Left ventricle myocardium inferior (tissue), 1 donor: ENCODE measurements around the gene CSHL1. TPM values are rescaled to one million over a fixed set of nuclear protein-coding genes. Genes with fewer than 3 reads are reported as not detected.

Experiments
- DNase-seq: peaks from one replicate; pipeline ENCODE4 v3.0.0-alpha.2; 2020
- H3K27ac ChIP-seq: fragments of 200-600 bp; replicated peaks from 2 replicates; pipeline ENCODE4 v1.8.0; 2021
- H3K27me3 ChIP-seq: fragments of 200-600 bp; 2 replicates; pipeline ENCODE4 v1.8.0; 2021; ENCODE audit warnings: low read depth
- H3K36me3 ChIP-seq: fragments of 200-600 bp; 2 replicates; pipeline ENCODE4 v1.8.0; 2021
- H3K4me1 ChIP-seq: fragments of 200-600 bp; 2 replicates; pipeline ENCODE4 v1.8.0; 2021
- H3K4me3 ChIP-seq: fragments of 200-600 bp; 2 replicates; pipeline ENCODE4 v1.8.0; 2021; ENCODE audit warnings: mild to moderate bottlenecking, moderate library complexity
- H3K9me3 ChIP-seq: fragments of 200-600 bp; replicated peaks from 2 replicates; pipeline ENCODE4 v1.8.0; 2021
- intact Hi-C: fragments of 100-400 bp; cut with micrococcal nuclease; formaldehyde crosslinking; loops from one replicate; pipeline ENCODE4 v1.11.0; 2022
- long read RNA-seq: library from polyadenylated mRNA; unstranded; transcript quantifications from one replicate; pipeline ENCODE4 v2.0.0, GENCODE V29; 2021
- total RNA-seq: library from RNA; stranded (reverse); fragmentation: NEBNext Ultra II Directional; extraction: Animal tissue kit (Norgen Biotek cat#: 25700); gene quantifications from one replicate; pipeline ENCODE4 v1.2.1, GENCODE V29; 2021
- TF ChIP-seq, protein P1 (sequence below): fragments of 200-600 bp; IDR thresholded peaks from 2 replicates; pipeline ENCODE4 v1.8.0; 2021; ENCODE audit warnings: antibody characterized with exemption, mild to moderate bottlenecking, borderline replicate concordance
- donor health status: DM: no; HTN: yes; CAD: no; lungs with severe emphysema.

The CSHL1 gene
- not detected for total RNA-seq
- long read RNA-seq = 0 reads

DNA sequence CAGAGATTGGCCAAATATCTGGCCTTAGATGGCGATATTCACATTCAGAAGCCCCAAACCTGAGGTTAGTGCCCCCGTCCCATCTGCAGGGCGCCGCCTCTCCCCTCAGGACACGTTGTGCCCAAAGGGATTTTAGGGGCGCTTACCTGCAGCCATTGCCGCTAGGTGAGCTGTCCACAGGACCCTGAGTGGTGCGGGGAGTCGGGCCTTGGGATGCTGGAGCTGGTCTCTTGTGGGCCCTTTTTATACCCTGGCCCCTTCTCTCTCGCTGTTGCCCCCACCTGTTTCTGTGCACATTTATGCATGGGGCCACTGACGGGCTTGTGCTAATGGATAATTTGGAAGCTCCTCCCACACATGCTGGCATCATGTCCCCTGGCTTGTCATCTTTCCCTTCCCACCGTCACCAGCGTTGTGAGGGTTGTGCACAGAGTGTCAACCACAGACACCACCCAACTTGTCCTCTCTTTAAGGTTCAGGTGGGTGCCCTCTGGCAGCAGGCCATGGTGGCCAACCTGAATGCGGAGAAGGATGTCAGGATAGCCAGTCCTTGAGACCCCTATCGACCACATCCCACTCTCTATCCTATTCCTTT, at the start of gene CSHL1:
TSS of gene CSHL1 (minus strand) at position 218 of the 595 bp plus-strand sequence. CDS start at position 156, 62 bp downstream.
- Histone ChIP-seq H3K27me3 (peaks cover 24% of the 10 kb centered on the region), H3K36me3 (no peaks in the 10 kb centered on the region), H3K27ac (no peak within 1 kb of the TSS), H3K9me3 (no peaks in the 10 kb centered on the region), H3K4me3 (no peak within 1 kb of the TSS), H3K4me1 (no peaks in the 10 kb centered on the region)
- DNase-seq = no peak
- TF ChIP-seq, protein P1, sequence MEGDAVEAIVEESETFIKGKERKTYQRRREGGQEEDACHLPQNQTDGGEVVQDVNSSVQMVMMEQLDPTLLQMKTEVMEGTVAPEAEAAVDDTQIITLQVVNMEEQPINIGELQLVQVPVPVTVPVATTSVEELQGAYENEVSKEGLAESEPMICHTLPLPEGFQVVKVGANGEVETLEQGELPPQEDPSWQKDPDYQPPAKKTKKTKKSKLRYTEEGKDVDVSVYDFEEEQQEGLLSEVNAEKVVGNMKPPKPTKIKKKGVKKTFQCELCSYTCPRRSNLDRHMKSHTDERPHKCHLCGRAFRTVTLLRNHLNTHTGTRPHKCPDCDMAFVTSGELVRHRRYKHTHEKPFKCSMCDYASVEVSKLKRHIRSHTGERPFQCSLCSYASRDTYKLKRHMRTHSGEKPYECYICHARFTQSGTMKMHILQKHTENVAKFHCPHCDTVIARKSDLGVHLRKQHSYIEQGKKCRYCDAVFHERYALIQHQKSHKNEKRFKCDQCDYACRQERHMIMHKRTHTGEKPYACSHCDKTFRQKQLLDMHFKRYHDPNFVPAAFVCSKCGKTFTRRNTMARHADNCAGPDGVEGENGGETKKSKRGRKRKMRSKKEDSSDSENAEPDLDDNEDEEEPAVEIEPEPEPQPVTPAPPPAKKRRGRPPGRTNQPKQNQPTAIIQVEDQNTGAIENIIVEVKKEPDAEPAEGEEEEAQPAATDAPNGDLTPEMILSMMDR = no peak
- intact Hi-C loops = loop anchor here (10.0 kb wide), 1 partner anchor 114 kb away; the partner anchor contains the start of gene ICAM2

DNA sequence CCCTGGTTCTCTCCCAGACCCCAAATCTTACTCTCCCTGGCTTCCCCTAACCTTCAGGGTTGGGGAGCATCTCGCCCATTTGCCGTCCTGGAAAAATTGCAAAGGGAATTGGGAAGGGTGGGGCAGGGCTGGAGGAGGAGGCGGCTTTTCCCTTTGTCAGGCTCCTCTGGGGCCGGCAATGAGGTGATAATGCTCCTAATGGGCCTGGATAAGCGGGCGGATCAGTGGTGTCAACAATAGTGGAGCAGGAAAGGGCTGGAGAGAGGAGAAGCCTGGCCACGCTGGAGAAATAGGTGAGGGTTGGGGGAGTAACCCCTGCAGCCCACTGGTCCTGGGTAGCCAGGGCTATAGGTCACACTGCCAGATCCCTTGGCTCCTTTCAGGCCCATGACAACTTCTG, 49.4 kb upstream of the CSHL1 start:
- intact Hi-C loops = no loop called here
- no peak for DNase-seq
- no peak overlapping the region for H3K4me3 ChIP-seq
- H3K36me3 ChIP-seq = no peaks in the 10 kb centered on the region
- H3K4me1 ChIP-seq = peaks cover 51% of the 10 kb centered on the region
- H3K27me3 ChIP-seq = no peaks in the 10 kb centered on the region
- TF ChIP-seq, protein P1 = no peak
- H3K27ac ChIP-seq = peak overlapping the region; percentile 56
- H3K9me3 ChIP-seq = no peaks in the 10 kb centered on the region

DNA sequence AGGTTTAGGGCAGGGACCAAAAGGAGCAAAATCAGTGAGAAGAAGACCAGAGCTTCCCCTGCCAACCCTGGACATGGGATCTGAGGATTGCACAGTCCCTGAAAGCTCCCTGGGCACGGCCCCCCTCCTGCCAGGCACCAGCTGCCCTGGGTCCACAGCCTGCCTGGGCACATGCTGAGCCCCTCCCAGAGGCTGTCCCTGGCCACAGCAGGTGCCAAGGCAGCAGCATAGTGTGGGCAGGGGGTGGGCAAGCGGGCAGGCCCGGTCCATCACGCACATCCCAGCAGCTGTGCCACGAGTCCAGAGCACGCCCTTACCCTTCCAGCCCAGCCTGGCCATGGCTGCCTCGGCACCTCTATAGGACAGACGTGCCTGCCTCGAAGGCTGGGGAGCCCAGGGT, 48.9 kb upstream of the CSHL1 start:
- no peaks in the 10 kb centered on the region for H3K9me3 ChIP-seq
- DNase-seq = no peak
- peak overlapping the region; percentile 2 for H3K4me3 ChIP-seq
- H3K27ac ChIP-seq = peak overlapping the region; percentile 56
- intact Hi-C loops = no loop called here
- peaks cover 51% of the 10 kb centered on the region for H3K4me1 ChIP-seq
- TF ChIP-seq, protein P1 = no peak
- no peaks in the 10 kb centered on the region for H3K36me3 ChIP-seq
- H3K27me3 ChIP-seq = no peaks in the 10 kb centered on the region

DNA sequence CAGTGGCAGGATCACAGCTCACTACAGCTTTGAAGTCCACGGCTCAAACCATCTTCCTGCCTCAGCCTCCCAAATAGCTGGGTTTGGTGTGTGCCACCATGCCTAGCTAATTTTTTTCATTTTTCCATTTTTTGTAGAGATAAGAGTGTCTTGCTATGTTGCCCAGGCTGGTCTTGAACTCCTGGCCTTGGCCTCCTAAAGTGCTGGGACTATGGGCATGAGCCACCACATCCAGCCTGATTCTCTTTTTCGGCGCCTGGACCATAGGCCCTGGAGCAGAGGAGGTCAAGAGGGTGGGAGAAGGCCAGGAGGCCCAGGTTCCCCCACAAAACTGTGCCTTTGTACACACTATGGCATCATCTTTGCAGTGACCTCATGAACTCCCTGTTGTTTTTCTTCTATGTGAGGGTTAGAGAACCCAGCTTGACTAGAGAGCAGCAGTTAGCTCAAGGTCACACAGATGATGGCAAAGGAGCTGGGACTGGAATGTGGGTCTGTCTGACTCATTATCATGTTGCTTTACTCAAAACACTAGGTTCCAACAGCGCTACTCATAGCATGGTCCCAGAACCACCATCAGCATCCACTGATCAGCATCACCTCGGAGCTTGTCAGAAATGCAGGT, 45.4 kb upstream of the CSHL1 start:
- no peaks in the 10 kb centered on the region for H3K9me3 ChIP-seq
- no peak for DNase-seq
- intact Hi-C loops = no loop called here
- H3K27me3 ChIP-seq = no peaks in the 10 kb centered on the region
- H3K36me3 ChIP-seq = no peaks in the 10 kb centered on the region
- H3K27ac ChIP-seq = no peak overlapping the region
- H3K4me1 ChIP-seq = peaks cover 33% of the 10 kb centered on the region
- TF ChIP-seq, protein P1 = no peak
- no peak overlapping the region for H3K4me3 ChIP-seq

DNA sequence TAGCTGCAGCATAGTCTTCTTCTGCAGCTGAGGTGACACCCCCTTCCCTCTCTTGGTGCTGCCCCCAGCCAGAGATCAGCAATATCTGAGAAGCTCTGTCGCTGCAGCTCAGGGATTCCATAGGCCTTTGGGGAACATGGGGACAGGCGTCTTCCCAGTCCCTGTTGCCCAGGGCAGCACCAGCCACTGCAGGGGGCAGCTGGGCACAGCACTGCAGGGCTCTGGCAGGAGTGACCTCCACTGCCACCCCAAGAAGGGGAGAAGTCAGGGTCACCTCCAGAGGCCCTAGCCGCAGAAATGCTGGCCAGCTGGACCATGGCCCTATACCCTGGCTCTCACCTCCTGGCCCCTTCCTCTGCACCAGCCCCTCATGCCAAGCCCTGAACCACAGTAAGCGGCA, 44.7 kb upstream of the CSHL1 start:
- peaks cover 27% of the 10 kb centered on the region for H3K4me1 ChIP-seq
- DNase-seq = no peak
- H3K36me3 ChIP-seq = no peaks in the 10 kb centered on the region
- H3K27me3 ChIP-seq = no peaks in the 10 kb centered on the region
- TF ChIP-seq, protein P1 = no peak
- H3K27ac ChIP-seq = no peak overlapping the region
- intact Hi-C loops = no loop called here
- H3K4me3 ChIP-seq = no peak overlapping the region
- H3K9me3 ChIP-seq = no peaks in the 10 kb centered on the region
